HG03039 (cell line): ENCODE results near the gene PFDN2.
"Not testable (repeated sequence)": the region's sequence is repeated elsewhere in the genome, so short reads cannot be mapped to it uniquely, and the experiment has no call there.

Experiments used
- ATAC-seq: cut with Tn5 transposase; IDR thresholded peaks from one replicate; pipeline ENCODE4 v1.9.1; 2021; ENCODE audit warnings: mild to moderate bottlenecking, moderate library complexity; ENCODE audit not compliant: unreplicated experiment

PFDN2 gene

DNA sequence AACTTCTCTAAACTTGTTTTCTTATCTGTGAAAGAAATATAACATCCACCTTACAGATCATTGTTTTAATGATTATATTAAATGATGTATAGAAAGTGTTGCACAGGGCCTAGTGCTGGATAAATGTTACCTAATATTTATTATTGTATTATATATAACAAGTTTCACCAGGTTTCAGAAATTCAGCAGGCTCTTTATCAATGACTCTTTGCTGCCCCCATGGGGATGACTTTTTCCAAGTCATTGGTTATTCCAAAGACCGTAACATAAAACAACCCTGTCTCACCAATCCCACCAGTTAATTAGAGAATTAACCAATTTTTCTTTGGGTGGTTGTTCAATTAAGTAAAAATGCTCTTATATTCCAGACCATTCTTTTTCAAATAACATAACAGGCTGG is 21.9 kb upstream of the PFDN2 start:
- no peak for ATAC-seq

- ATAC-seq: no peak
Observed at GRCh38 chr1:161138431-161138830, 20.6 kb upstream of the PFDN2 start.

- ATAC-seq: no peak
Observed at GRCh38 chr1:161137881-161138280, 20.0 kb upstream of the PFDN2 start.

DNA sequence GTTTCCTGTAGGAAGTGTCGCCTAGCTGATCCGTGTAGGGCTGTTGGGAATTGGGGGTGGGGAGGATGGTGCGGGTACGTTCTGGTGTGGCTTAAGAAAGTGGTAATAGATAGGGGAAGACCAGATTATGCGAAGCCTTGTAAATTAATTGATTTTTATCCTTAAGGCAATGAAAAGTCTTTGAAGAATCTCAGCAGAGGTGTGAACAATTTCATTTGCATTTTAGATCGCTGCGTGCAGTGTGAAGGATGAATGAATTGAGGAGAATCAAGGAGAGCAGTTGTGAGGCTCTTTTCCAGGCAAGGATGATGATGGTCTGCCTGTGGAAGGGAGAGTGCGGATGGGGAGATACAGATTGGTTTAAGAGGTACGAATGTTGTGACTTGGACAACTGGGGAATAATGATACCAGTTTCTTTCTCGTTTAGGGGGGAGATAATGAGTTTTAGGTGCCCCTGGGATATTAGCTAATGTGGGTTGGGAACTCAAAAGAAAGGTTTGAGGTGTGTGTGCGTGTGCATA is 15.4 kb upstream of the PFDN2 start:
- no peak for ATAC-seq

DNA sequence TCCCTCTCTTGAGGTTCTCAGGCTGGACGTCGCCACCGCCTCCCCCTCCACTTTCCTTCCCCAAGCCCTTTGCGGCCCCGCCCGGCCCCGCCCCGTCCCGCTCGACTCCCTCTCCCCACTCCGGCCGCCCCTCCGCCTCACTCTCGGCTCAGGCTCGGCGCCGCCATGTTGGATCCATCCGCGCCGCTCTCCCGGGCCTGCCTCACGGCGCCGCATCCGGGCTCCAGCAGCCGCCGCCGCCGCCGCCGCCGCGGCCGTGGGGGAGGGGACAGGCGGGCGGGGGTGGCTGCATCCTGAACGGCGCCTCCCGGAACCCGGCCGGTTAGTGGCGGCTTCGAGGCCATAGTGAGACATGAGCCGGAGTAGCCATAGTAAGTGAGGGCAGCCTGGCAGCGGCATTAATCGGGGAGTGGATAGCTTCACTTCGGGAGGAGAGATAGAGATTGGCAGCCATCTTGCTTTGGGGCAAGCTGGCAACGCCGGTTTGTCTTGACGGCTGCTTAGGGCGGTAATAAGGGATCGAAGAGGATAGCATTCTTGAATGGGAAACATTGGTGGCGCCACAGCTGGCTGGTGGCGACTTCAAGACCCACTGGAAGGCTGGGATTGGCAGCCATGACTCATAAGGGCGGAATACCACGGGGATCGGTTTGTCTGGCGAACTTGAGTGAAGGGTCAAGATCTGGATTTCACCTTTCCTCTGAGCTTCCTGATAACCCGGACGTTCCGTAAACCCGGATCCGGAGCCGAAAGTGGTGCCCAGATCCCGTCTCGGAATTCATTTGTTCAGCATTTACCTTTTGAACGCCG is 14.8 kb upstream of the PFDN2 start, which contains the start of gene DEDD:
TSS of gene DEDD (minus strand) at position 258 of the 810 bp plus-strand sequence. CDS start 8,205 bp downstream, outside the sequence.
- peak; percentile 89 for ATAC-seq

DNA sequence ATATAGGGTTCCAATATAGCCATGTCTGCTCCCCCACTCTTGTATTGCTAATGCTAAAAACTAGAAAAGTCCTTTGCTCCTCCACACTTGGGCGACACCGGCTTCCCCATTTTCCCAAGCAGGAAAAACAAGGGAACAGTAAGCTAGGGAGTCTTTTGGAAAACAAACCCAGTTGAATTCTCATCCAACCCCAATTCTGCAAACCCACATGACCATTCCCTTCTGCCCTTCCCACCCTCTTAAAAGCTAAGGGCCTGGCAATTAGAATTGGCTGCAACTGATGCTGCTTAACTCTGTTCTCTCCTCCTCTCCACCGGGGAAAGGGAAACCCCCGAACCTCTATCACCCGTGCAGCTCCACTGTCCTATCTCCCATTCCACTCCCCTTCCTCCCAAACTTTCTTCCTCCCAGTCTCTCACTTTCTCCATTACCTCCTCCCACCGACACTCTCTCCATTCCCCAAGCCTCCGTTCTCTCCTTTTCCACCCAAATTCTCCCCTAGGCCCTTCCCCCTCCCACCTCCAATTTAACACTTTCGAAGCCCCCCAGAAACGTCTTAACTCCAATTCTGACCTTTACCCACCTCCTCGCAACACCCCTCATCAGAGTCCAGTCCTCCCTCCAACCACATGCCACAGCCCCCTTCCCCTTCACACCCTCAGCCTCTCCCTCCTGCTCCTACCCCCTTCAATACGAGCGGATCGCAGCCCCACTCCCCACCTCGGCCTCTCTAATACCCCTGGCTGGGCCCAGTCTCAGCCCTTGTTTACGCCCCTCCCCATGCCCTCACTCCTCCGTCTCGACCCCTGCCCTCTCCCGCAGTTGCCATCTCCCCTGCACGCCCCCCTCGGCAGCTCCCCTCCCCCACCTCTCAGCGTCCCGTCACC is 13.9 kb upstream of the PFDN2 start:
- ATAC-seq: no peak

- no peak for ATAC-seq
Observed at GRCh38 chr1:161130266-161130665, 12.4 kb upstream of the PFDN2 start.

DNA sequence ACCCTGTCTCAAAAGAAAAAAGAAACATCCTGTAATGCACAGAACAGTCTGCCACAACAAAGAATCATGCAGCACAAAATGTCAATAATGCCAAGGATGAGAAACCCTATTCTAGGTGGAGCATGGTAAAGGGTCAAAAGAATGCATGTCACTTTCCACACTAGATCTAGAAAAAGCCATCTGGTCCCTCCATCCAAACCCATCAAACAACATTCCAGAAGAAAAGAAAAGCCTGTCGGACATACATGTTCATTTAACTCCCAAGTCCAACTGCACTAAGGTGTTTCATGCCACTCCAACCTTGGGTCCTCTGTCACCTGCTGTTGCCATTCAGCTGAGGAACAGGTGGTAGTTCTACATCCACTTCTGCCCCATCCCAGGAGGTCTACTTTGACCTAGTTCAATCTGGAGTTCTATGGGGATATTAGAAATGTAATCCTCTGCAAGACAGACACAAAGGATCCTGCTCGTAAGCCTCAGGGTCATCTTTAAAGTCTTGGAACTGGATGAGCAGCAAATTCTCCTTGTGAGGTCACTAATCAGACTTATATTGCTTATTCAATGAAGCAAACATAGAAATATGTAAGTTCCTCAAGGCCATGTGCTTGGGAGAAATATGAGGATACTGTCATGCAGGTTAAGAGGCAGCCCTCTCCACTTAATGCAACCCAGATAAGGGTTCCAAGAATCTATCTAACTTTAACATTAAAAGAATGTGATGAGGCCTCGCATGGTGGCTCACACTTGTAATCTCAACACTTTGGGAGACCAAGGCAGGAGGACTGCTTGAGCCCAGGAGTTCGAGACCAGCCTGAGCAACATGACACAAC is 11.0 kb upstream of the PFDN2 start:
- ATAC-seq: no peak

DNA sequence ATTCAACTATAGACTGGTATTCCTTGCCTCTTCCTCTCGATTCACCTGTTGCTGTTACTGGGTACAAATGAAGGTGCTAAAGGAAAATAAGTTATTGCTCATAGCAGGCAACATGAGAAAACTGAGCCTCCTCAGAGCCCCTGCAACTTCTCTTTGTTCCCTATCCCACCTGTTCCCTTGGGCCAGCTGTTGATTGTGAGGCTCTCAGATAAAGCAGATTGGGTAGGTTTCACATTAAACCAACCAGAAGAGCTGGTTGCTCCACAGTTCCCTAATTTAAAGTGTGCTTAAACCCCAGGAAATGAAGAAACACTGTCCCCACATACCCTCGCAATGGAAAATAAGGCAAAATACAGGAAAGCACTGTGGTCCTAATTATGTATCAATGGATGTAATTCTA is 9.8 kb upstream of the PFDN2 start:
- ATAC-seq: no peak

DNA sequence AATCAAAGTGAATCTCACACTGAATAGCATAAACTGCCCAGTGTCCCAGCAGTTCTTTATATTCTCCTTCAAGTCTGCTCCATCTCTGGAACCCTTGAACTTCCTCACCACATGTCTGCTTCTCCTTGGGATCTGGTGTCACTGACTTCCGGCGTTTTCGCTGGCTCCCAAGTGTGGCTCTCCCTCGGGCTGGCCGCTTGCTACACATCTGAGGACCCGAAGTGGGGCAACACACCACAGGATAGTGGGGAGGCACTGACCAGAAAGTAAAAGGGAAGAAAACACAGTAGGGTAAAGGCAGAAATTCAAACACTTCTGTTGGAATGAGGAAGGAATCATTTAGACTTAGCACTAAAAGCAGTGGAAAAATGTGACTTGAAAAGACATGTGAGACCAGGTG is 5.1 kb upstream of the PFDN2 start:
- no peak for ATAC-seq

- ATAC-seq: no peak
Observed at GRCh38 chr1:161121834-161122233, 4.0 kb upstream of the PFDN2 start.

GRCh38 chr1:161121042-161121650 is 3.3 kb upstream of the PFDN2 start:
- ATAC-seq: no peak

DNA sequence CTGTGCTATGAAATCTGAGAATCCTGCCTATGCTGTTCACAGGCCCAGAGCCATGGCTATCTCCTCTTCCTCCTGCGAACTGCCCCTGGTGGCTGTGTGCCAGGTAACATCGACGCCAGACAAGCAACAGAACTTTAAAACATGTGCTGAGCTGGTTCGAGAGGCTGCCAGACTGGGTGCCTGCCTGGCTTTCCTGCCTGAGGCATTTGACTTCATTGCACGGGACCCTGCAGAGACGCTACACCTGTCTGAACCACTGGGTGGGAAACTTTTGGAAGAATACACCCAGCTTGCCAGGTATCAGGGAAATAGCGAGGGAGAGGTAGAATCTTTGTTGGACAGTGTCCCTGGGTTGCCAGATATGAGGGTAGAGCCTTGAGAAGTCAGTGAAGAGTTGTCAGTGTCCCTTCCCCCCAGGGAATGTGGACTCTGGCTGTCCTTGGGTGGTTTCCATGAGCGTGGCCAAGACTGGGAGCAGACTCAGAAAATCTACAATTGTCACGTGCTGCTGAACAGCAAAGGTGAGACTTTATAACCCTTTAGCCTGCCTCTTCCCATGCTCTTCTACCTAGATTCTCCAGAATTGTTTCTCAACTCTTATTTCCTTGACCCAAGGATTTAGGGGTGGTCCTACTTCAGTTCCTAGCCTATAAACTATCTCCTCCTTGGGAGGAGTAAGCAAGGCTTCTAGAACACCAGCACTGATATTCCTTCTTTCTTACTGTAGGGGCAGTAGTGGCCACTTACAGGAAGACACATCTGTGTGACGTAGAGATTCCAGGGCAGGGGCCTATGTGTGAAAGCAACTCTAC is 1.5 kb upstream of the PFDN2 start:
- ATAC-seq: no peak

- not testable (repeated sequence) for ATAC-seq
Observed at GRCh38 chr1:161115961-161116360, 1.9 kb downstream of the PFDN2 start.

DNA sequence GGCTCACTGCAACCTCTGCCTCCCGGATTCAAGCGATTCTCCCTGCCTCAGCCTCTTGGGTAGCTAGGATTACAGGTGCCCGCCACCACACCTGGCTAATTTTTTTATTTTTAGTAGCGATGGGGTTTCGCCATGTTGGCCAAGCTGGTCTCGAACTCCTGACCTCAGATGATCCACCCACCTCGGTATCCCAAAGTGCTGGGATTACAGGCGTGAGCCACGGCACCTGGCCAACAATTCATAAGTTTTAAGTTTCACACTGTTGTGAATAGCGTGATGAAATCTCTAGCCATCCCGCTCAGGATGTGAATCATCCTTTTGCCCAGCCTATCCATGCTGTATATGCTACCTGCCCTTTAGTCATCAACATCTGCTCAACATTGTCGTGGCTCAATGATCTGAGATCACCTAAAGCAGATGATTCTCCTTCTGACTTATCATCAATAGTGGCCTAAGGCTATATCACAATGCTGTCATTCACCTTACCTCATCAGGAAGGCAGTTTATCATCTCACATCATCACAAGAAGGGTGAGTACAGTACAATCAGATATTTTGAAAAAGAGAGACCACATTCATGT is 2.6 kb downstream of the PFDN2 start:
- ATAC-seq: no peak

GRCh38 chr1:161114556-161114955 is 3.3 kb downstream of the PFDN2 start:
- ATAC-seq: no peak

- ATAC-seq: no peak
Observed at GRCh38 chr1:161113915-161114314, 3.9 kb downstream of the PFDN2 start.

DNA sequence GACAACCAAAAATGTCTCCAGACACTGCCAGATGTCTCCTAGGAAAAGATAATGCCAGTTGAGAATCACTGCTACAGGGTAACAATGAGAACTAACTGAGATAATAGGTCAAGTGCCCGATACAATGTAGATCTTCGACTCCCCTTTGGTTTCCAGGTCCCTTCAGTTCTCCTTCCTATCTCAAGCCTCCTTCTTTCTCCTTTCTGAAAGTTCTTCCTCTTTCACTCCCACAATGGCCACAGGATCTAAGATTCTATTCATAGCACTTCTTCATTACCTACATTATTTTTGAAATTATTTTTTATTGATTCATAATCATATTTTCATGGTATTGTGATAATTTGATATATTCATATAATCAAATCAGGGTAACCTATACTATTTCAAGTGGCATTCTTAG is 6.3 kb downstream of the PFDN2 start:
- no peak for ATAC-seq

- ATAC-seq: no peak
Observed at GRCh38 chr1:161111117-161111516, 6.7 kb downstream of the PFDN2 start.
